DMS53 treated with DMSO at 0.1 percent for 48 hours (cell line): ENCODE measurements around the gene ZFYVE27.

Experiments used
- DNase-seq: peaks from one replicate; lab custom pipeline; 2025; ENCODE audit not compliant: unreplicated experiment; lab: John Stamatoyannopoulos, UW

Gene ZFYVE27

GRCh38 chr10:97743169-97743943, 6.4 kb downstream of the ZFYVE27 start:
- no peak for DNase-seq

DNA sequence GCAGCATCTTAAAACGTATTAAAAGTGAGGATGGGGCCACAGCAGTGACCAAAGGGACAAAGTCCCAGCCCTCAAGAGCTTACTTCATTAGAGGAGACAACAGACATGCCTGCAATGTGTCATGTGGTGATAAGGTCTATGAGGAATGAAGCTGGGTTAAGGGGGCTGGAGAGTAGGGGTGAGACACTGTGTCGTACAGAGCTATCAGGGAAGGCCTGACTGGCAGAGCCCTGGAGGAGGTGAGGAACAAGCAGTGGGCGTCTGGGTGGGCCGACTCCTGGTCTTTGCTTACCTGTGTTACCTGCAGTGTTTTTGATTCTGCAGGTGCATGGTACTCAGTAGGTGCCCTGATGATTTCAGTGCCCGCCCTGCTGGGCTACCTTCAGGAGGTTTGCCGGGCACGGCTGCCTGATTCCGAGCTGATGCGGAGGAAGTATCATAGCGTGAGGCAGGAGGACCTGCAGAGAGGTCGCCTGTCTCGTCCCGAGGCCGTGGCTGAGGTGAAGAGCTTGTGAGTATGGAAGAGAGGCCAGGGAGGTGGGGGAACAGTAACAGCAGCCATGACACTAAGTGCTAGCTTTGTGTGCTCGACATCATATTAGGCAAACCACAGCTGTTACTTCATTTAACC, 7.6 kb downstream of the ZFYVE27 start:
- no peak for DNase-seq

- DNase-seq: no peak
Measured at GRCh38 chr10:97747573-97747972, 10.6 kb downstream of the ZFYVE27 start.

GRCh38 chr10:97748116-97748515, 11.2 kb downstream of the ZFYVE27 start:
- DNase-seq: no peak

GRCh38 chr10:97752956-97753355, 16.0 kb downstream of the ZFYVE27 start:
- no peak for DNase-seq

- no peak for DNase-seq
Measured at GRCh38 chr10:97754726-97755125, 17.8 kb downstream of the ZFYVE27 start.

- no peak for DNase-seq
Measured at GRCh38 chr10:97755718-97756117, 18.8 kb downstream of the ZFYVE27 start.

DNA sequence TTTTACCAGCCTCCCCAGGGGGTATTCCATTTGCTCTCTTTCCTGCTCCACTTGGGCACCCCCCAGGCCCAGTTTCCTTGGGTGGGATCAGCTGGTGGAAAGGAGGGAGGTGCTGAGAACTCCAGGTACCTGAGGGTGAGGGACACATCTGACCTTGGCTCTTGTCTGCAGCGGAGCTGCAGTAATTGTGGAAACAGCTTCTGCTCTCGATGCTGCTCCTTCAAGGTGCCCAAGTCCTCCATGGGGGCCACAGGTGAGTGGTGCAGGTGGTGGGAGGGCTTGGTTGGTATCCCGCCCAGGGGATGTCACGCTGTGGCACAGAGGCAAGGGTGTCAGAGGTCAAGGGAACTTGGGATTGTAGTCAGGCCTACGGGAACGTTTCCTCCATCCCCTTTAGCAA, 20.5 kb downstream of the ZFYVE27 start:
- no peak for DNase-seq

- peak; percentile 83 for DNase-seq
Measured at GRCh38 chr10:97759158-97759887, 22.4 kb downstream of the ZFYVE27 start.

- DNase-seq: no peak
Measured at GRCh38 chr10:97759946-97760345, 23.0 kb downstream of the ZFYVE27 start.

DNA sequence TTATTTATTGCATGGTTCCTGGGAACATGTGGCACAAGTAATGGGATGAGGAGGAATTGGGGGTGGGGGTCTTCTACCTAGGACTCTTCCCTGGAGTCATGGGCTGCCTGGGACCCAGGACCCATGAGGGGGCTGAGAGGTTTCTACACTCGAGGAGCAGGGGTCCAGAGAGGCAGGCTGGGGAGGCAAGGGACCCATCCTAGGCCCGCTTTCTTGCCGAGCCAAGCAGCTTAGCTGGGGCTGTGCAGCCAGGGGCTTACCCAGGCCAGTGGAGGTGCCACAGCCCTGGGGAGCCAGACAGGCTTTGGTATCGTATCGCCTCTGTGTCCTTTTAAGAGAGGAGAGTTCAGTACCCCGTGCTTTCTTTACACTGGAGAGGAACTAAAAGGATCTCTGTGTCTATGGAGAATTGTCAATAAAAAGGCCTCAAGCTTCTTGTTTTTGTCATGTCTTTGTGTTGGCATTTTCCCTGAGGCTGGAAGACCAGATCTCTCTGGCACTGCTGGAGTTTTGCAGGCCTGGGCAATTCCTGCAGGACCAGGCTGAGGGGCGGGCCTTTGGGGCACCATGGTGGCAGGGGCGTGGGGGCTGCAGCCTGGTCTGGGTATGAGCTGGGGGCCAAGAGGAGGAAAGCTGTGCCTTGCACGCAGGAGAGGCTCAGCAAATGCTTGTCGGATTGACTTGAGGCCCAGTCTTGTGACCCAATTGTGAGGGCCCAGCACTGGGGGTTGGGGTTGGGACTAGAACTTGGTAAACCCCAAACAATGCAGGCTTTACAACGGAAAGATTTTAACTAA, 23.7 kb downstream of the ZFYVE27 start:
- DNase-seq: no peak

- no peak for DNase-seq
Measured at GRCh38 chr10:97761331-97761865, 24.5 kb downstream of the ZFYVE27 start.

DNA sequence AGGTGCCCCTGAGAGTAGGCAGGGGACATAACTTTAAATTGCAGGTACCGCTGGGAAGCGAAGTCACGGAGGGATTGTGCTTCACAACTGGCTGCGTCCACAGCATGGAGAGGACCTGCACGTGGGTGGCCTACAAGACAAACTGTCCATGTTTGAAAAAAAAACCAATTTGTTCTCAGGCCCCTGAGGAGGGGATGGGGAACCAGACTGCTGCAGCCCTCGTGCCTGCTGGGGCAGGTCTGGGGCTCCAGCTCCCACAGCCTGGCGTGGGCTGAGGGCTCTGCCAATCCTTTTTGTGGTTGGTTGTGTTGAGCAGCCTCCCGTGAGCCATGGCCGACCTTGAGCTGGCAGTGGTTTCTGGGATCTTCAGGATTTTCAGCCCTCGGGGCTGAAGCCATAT, 25.1 kb downstream of the ZFYVE27 start:
- no peak for DNase-seq

DNA sequence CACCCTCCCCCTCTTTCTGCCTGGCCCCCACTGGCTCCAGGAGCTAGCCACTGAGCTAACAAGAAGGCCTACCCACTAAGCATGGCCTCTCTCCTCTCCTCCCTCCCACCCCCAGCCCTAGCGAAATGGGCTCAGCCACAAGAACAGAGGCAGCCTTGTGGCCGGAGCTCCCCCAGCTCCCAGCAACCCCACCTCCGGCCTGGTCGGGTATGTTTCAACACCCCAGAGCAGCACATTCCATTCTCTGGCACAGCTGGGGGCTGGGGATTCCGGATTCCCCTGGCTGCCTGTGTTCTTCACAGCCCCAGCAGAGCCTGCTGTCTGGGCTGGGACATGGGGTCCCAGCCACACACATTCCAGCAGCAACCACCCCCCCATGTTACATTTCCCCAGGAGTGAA, 25.9 kb downstream of the ZFYVE27 start:
- DNase-seq: no peak

DNA sequence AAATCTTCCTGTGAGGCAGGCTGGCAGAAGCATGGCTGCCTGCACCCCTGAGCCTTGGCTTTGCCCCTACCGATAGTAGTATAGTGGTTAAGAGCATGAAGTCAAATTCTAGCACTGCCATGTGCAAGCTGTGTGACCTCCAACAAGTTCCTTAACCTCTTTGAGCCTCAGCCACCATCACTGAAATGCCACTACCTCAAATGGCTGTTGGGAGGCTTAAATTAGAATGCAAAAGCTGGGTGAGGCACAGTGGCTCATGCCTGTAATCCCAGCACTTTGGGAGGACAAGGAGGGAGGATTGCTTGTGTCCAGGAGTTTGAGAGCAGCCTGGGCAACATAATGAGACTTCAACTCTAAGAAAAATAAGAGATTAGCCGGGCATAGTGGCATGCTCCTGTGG, 26.5 kb downstream of the ZFYVE27 start:
- no peak for DNase-seq

GRCh38 chr10:97763947-97764346, 27.0 kb downstream of the ZFYVE27 start:
- no peak for DNase-seq

GRCh38 chr10:97764519-97764931, 27.6 kb downstream of the ZFYVE27 start:
- no peak for DNase-seq

- DNase-seq: peak; percentile 76
Measured at GRCh38 chr10:97765201-97765600, 28.3 kb downstream of the ZFYVE27 start.

DNA sequence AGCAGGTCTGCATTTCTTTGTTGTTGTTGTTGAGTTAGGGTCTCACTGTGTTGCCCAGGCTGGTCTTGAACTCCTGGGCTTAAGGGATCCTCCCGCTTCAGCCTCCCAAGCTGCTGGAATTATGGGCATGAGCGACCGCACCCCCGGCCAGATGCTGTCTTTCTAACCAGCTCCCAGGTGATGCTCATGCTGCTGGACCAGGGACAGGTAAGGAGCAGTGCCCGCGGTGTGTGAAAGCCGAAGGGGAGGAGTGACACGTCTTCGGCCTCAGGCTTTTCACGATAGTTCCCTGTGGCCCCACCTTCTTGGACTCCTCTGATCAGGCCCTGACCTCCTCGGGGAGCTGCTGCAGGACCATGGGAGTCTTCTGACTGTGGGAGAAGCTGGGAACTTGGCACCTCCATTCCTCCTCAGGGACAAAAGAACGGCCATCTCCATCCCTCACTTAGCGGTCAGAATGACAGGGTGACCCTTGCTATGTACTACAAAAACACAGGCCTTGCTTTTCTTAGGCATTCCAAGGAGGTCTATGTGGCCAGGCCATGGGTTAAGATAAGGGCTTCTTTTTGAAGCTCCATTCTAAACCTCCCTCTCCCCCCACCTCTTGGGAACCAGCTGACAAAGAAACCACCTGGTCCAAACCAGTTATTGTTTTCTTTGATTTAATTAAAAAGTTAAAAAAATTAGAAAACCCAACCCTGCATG, 29.3 kb downstream of the ZFYVE27 start:
- DNase-seq: no peak
